HL-60/S4 treated with retinoic acid at 250 ng/mL for 4 days and 3 days (cell line): ENCODE measurements around the gene HTR5A.
"Not testable (repeated sequence)": the region's sequence is repeated elsewhere in the genome, so short reads cannot be mapped to it uniquely, and the experiment has no call there.

Experiments
- in situ Hi-C: fragments of 300-500 bp; cut with MboI; formaldehyde crosslinking; loops from 2 replicates; pipeline ENCODE4 v1.7.0; 2022; ENCODE audit warnings: low sequenced_read_pairs

The HTR5A gene

GRCh38 chr7:155069992-155070751, at the start of gene HTR5A:
Gene HTR5A (plus strand): TSS chr7:155070324. CDS start chr7:155070900, 576 bp downstream.
- in situ Hi-C loops: no loop called here

- in situ Hi-C loops: no loop called here
These were observed 49.1 kb upstream of the HTR5A start for GRCh38 chr7:155020996-155021395.

- in situ Hi-C loops: no loop called here
These were observed 48.4 kb upstream of the HTR5A start for GRCh38 chr7:155021699-155022145.

- in situ Hi-C loops: no loop called here
These were observed 42.2 kb upstream of the HTR5A start for GRCh38 chr7:155027879-155028278.

- in situ Hi-C loops: no loop called here
These were observed 37.1 kb upstream of the HTR5A start for GRCh38 chr7:155032978-155033377.

- in situ Hi-C loops: not testable (repeated sequence)
These were observed 35.6 kb upstream of the HTR5A start for GRCh38 chr7:155034495-155034894.

GRCh38 chr7:155038335-155038734, 31.8 kb upstream of the HTR5A start:
- in situ Hi-C loops: no loop called here

GRCh38 chr7:155043756-155044155, 26.4 kb upstream of the HTR5A start:
- in situ Hi-C loops: no loop called here

GRCh38 chr7:155048006-155048405, 22.1 kb upstream of the HTR5A start:
- in situ Hi-C loops: no loop called here

- in situ Hi-C loops: no loop called here
These were observed 18.8 kb upstream of the HTR5A start for GRCh38 chr7:155051355-155051754.

- in situ Hi-C loops: no loop called here
These were observed 17.1 kb upstream of the HTR5A start for GRCh38 chr7:155053002-155053401.

- in situ Hi-C loops: no loop called here
These were observed 15.4 kb upstream of the HTR5A start for GRCh38 chr7:155054761-155055160.

GRCh38 chr7:155057076-155057475, 13.0 kb upstream of the HTR5A start:
- in situ Hi-C loops: no loop called here

- in situ Hi-C loops: no loop called here
These were observed 11.2 kb upstream of the HTR5A start for GRCh38 chr7:155058896-155059295.

- in situ Hi-C loops: no loop called here
These were observed 10.4 kb upstream of the HTR5A start for GRCh38 chr7:155059703-155060102.

GRCh38 chr7:155062411-155062810, 7.7 kb upstream of the HTR5A start:
- in situ Hi-C loops: no loop called here

- in situ Hi-C loops: no loop called here
These were observed 5.9 kb upstream of the HTR5A start for GRCh38 chr7:155064186-155064585.

GRCh38 chr7:155066417-155066950, 3.6 kb upstream of the HTR5A start:
- in situ Hi-C loops: no loop called here

- in situ Hi-C loops: no loop called here
These were observed 1.1 kb downstream of the HTR5A start for GRCh38 chr7:155071121-155071651.

GRCh38 chr7:155071916-155072571, 1.9 kb downstream of the HTR5A start:
- in situ Hi-C loops: no loop called here

GRCh38 chr7:155073922-155074321, 3.8 kb downstream of the HTR5A start:
- in situ Hi-C loops: no loop called here

GRCh38 chr7:155084021-155084420, 13.9 kb downstream of the HTR5A start:
- in situ Hi-C loops: no loop called here
